HepG2 (cell line): ENCODE data around the gene PPP1R15B. TPM values are rescaled to one million over a fixed set of nuclear protein-coding genes. Genes with fewer than 3 reads are reported as not detected.

Experiments used
- ATAC-seq: fragments of 200-7000 bp; cut with Tn5 transposase; 3 replicates; pipeline ENCODE4 v1.9.1; 2020; ENCODE audit warnings: mild to moderate bottlenecking, moderate library complexity
- BruUV-seq: library from RNA; stranded (reverse); fragments of 400-500 nt; replicated peaks from 2 replicates; lab custom pipeline; 2021; lab: Mats Ljungman, UMichigan
- CTCF ChIA-PET: fragments of 300-600 bp; formaldehyde crosslinking; extraction: SDS; loops from one replicate; lab custom pipeline; 2021; ENCODE audit warnings: low total read pairs, inconsistent platforms, low intra/inter-chr PET ratio; lab: Yijun Ruan, JAX
- POLR2A ChIA-PET: fragments of 350-600 bp; sonication (Branson Sonifier 250); formaldehyde crosslinking; loops from one replicate; lab custom pipeline; 2020; ENCODE audit warnings: antibody characterized with exemption, inconsistent platforms; lab: Yijun Ruan, JAX
- DNase-seq: peaks from one replicate; pipeline ENCODE4 v3.0.0-alpha.2; 2015; ENCODE audit warnings: low spot score
- FAIRE-seq: peaks from 3 replicates; lab custom pipeline; 2011; peaks lifted over from hg19 to GRCh38; lab: Jason Lieb, UNC
- H2AFZ ChIP-seq: one replicate; pipeline ENCODE4 v1.6.1; 2011; ENCODE audit warnings: low read length, inconsistent platforms
- H3K27ac ChIP-seq: fragments of 300-600 bp; 3 replicates; pipeline ENCODE4 v1.8.0; 2011; ENCODE audit warnings: mixed run types, mild to moderate bottlenecking, mixed read lengths, low read length, inconsistent platforms; ENCODE audit not compliant: insufficient read depth; ENCODE audit errors: extremely low read length
- H3K27me3 ChIP-seq, 2 experiments: fragments of 200-600 bp in 1 of 2; 2 replicates in 1 of 2; 3 replicates in 1 of 2; pipeline versions ENCODE4 v1.6.0 to v1.8.0; 2011; ENCODE audit warnings: low read length in 2 of 2, mild to moderate bottlenecking in 2 of 2, moderate library complexity in 2 of 2, inconsistent platforms in 1 of 2; ENCODE audit not compliant: insufficient read depth in 2 of 2, control insufficient read depth in 1 of 2
- H3K36me3 ChIP-seq, 2 experiments: fragments of 200-600 bp in 1 of 2; replicated peaks in 1 of 2; 2 replicates in 1 of 2; 3 replicates in 1 of 2; pipeline versions ENCODE4 v1.5.1 to v1.8.0; 2011; ENCODE audit warnings: low read length in 2 of 2, inconsistent platforms in 1 of 2; ENCODE audit not compliant: insufficient read depth in 2 of 2, control insufficient read depth in 1 of 2
- H3K4me1 ChIP-seq: 2 replicates; pipeline ENCODE4 v1.5.1; 2012; ENCODE audit warnings: low read length, inconsistent platforms; ENCODE audit not compliant: insufficient read depth
- H3K4me2 ChIP-seq: 2 replicates; pipeline ENCODE4 v1.6.0; 2011; ENCODE audit warnings: low read depth, low read length, inconsistent platforms
- H3K4me3 ChIP-seq, 3 experiments: fragments of 200-600 bp in 1 of 3; sonication (generic), shearing (Covaris generic) in 1 of 3; replicated peaks in 1 of 3; 2 replicates each; pipeline ENCODE4 v1.5.1; 2011 to 2016; ENCODE audit warnings: low read length in 3 of 3, inconsistent platforms in 2 of 3, low read depth in 2 of 3, mild to moderate bottlenecking in 2 of 3, control low read depth in 1 of 3, mixed read lengths in 1 of 3; ENCODE audit not compliant: insufficient read depth in 1 of 3
- H3K79me2 ChIP-seq: one replicate; pipeline ENCODE4 v1.6.1; 2011; ENCODE audit warnings: low read length, inconsistent platforms; ENCODE audit not compliant: insufficient read depth
- H3K9ac ChIP-seq: 2 replicates; pipeline ENCODE4 v1.6.0; 2011; ENCODE audit warnings: mild to moderate bottlenecking, low read depth, low read length, inconsistent platforms; ENCODE audit not compliant: insufficient read depth
- H3K9me3 ChIP-seq: 2 replicates; pipeline ENCODE4 v1.5.1; 2012; ENCODE audit warnings: mild to moderate bottlenecking, low read length
- H4K20me1 ChIP-seq: 2 replicates; pipeline ENCODE4 v1.6.0; 2011; ENCODE audit warnings: inconsistent platforms, mild to moderate bottlenecking, low read length, moderate library complexity; ENCODE audit not compliant: insufficient read depth
- AGO2 ChIP-seq: fragments of 200-400 bp; formaldehyde crosslinking; optimal IDR thresholded peaks from 2 replicates; pipeline ENCODE3; 2017; ENCODE audit warnings: mild to moderate bottlenecking, low read depth, low read length, moderate library complexity
- CREB1 ChIP-seq, 2 experiments: fragments of 450-650 bp in 1 of 2; IDR thresholded peaks; 2 replicates each; pipeline ENCODE4 v1.6.1; 2016 to 2017; ENCODE audit warnings: control low read depth in 1 of 2, mild to moderate bottlenecking in 1 of 2, missing compliant biosample characterization in 1 of 2, missing genetic modification characterization in 1 of 2
- FOXA3 ChIP-seq: IDR thresholded peaks from 2 replicates; pipeline ENCODE4 v1.6.1; 2016; ENCODE audit warnings: missing genetic modification reagents, missing compliant biosample characterization
- IRF1 ChIP-seq: sonication (generic); formaldehyde crosslinking; IDR thresholded peaks from 2 replicates; pipeline ENCODE4 v1.4.0; 2020; ENCODE audit warnings: low read depth, mild to moderate bottlenecking, missing genetic modification reagents
- KAT8 ChIP-seq: IDR thresholded peaks from 2 replicates; pipeline ENCODE4 v1.6.1; 2016; ENCODE audit warnings: missing genetic modification reagents, missing compliant biosample characterization
- MIER2 ChIP-seq: IDR thresholded peaks from 2 replicates; pipeline ENCODE4 v1.6.1; 2016; ENCODE audit warnings: missing biosample characterization, missing genetic modification reagents
- XRCC5 ChIP-seq: fragments of 200-400 bp; formaldehyde crosslinking; optimal IDR thresholded peaks from 2 replicates; pipeline ENCODE3; 2017; ENCODE audit warnings: mild to moderate bottlenecking, low read length
- ZNF326 ChIP-seq: sonication (generic); formaldehyde crosslinking; IDR thresholded peaks from 2 replicates; pipeline ENCODE4 v1.4.0; 2020; ENCODE audit warnings: missing genetic modification reagents, borderline replicate concordance
- ZNF350 ChIP-seq: sonication (generic); formaldehyde crosslinking; IDR thresholded peaks from 2 replicates; pipeline ENCODE4 v1.4.0; 2020; ENCODE audit warnings: mild to moderate bottlenecking, low read depth, missing genetic modification reagents, borderline replicate concordance
- ZNF441 ChIP-seq: sonication (generic); formaldehyde crosslinking; IDR thresholded peaks from 2 replicates; pipeline ENCODE4 v1.7.0; 2021; ENCODE audit warnings: missing genetic modification reagents, borderline replicate concordance
- ZNF772 ChIP-seq: sonication (generic); formaldehyde crosslinking; IDR thresholded peaks from 2 replicates; pipeline ENCODE4 v1.5.0; 2020; ENCODE audit warnings: mild to moderate bottlenecking, missing genetic modification reagents
- ZNF788 ChIP-seq: sonication (generic); formaldehyde crosslinking; IDR thresholded peaks from 2 replicates; pipeline ENCODE4 v1.5.0; 2020; ENCODE audit warnings: mild to moderate bottlenecking, missing genetic modification reagents, borderline replicate concordance
- ZNF800 ChIP-seq: sonication (generic); formaldehyde crosslinking; IDR thresholded peaks from 2 replicates; pipeline ENCODE4 v1.4.0; 2020; ENCODE audit warnings: missing genetic modification reagents
- WGBS: methylation state at CpG from one replicate; pipeline ENCODE4 v1.1.6; 2017; ENCODE audit warnings: low lambda C conversion rate; 5-methylcytosine and 5-hydroxymethylcytosine counted together
- in situ Hi-C: cut with HindIII; loops from 2 replicates; pipeline ENCODE4 v1.10.0; 2017; ENCODE audit warnings: low pct_unique_long_range_greater_than_20kb; ENCODE audit not compliant: extremely low pct_ligation_motif_present
- intact Hi-C: fragments of 100-400 bp; cut with micrococcal nuclease; formaldehyde crosslinking; loops from one replicate; pipeline ENCODE4 v1.10.0; 2022; ENCODE audit not compliant: unreplicated experiment
- polyA plus RNA-seq, 8 experiments: library from polyadenylated mRNA; depleted of rRNA in 3 of 8; stranded (reverse) in 7 of 8; unstranded in 1 of 8; fragments of >200 nt; fragmentation: Illumina TruSeq in 4 of 8; extraction: Trizol in 4 of 8; gene quantifications; 2 replicates each; pipeline versions ENCODE4 v1.2.1 to v1.2.3, GENCODE V29; 2011 to 2016; ENCODE audit warnings: low read depth in 4 of 8, missing spikeins in 1 of 8, mixed read lengths in 1 of 8; ENCODE audit not compliant: insufficient read depth in 1 of 8
- total RNA-seq, 5 experiments: library from RNA; depleted of rRNA; stranded (reverse); fragments of >200 nt; fragmentation: Illumina TruSeq; extraction: Trizol; gene quantifications; 2 replicates each; pipeline ENCODE4 v1.2.3, GENCODE V29; 2016; ENCODE audit warnings: low read depth in 1 of 5
- TF ChIP-seq, protein P1 (sequence below): IDR thresholded peaks from 2 replicates; pipeline ENCODE4 v1.6.1; 2016; ENCODE audit warnings: low read depth

PPP1R15B gene
- total and polyA plus RNA-seq, 2 of the 13 experiments (the other 11 are each of a cell fraction or from before 2014, with no cell fraction given) = 13.4 to 23.8 TPM

DNA sequence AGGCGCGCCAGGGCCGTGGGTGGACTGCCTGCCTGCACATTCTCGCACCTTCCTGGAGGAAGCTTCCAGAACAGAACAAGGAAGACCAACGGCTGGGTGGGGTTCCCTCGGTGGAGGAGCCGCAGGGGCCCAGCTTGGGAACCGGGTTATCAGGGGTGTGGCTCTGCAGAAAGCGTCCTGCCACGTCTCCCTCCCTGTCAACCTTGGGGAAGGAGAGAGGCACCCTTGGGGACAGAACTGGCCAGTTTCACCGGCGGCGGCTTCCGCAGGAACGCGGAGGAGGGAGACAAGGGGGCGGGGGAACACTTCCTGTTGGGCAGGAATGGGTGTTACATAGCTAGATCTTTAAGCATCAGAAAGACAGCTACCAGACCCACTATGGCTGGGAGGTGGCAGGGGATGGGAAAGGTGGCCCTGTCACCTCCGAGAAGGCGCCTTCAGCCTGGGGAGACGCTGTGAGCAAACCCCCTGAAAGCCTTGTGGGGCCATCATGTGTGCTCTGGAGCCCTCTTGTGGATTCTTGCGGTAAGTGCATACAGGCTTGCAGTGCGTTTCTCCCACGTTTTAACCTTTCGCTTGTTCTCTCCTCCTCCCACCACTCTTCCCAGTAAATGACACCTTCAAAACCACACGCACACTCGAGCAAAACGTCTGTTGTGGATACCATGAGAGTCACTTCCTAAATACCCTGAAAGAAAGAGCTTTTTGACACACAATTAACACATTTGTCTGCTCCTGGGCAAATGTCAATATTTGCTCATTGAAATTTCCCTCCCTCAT, 48.1 kb downstream of the PPP1R15B start (continued):
- TF ChIP-seq XRCC5 (no peak), CREB1 (IDR thresholded peaks at IDR 0.05) (no peak), CREB1 (CRISPR knock-in tag; IDR thresholded peaks at IDR 0.05) (no peak), ZNF772 (CRISPR knock-in tag) (no peak), FOXA3 (CRISPR knock-in tag) (peak; percentile 20), MIER2 (CRISPR knock-in tag) (no peak), ZNF326 (CRISPR knock-in tag) (no peak), ZNF350 (CRISPR knock-in tag) (0 out of 2 replicates have a peak, but pooled peaks have one; percentile 35), ZNF441 (CRISPR knock-in tag) (no peak), KAT8 (0 out of 2 replicates have a peak, but pooled peaks have one; percentile 20)
- TF ChIP-seq, protein P1, sequence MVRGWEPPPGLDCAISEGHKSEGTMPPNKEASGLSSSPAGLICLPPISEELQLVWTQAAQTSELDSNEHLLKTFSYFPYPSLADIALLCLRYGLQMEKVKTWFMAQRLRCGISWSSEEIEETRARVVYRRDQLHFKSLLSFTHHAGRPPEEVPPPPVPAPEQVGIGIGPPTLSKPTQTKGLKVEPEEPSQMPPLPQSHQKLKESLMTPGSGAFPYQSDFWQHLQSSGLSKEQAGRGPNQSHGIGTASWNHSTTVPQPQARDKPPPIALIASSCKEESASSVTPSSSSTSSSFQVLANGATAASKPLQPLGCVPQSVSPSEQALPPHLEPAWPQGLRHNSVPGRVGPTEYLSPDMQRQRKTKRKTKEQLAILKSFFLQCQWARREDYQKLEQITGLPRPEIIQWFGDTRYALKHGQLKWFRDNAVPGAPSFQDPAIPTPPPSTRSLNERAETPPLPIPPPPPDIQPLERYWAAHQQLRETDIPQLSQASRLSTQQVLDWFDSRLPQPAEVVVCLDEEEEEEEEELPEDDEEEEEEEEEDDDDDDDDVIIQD = peak; percentile 34; the same call in 1 of the 2 replicates

DNA sequence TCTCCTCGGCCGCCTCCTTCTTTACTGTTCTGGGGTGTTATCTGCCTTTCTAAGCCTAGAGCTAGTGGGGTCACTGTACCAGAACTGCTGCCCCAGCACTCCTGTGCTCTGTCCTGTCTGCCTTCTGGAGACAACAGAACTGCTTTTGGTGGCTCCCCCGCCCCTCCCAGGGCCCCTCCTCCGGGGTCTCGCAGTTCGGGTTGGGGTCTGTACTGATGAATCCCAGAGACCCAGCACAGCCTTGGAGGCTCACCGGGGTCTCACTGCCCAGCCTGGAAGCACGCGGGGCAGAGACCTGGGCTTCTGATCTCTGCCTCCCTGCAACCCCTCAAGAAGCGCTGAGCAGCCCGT, 48.7 kb downstream of the PPP1R15B start:
- no peaks in the 10 kb centered on the region for H3K27me3 ChIP-seq
- H4K20me1 ChIP-seq = no peaks in the 10 kb centered on the region
- BruUV-seq = no TSS peak
- no peaks in the 10 kb centered on the region for H3K9me3 ChIP-seq
- no peaks in the 10 kb centered on the region for H3K79me2 ChIP-seq
- no peak for DNase-seq
- no peak overlapping the region for H3K27ac ChIP-seq
- H3K36me3 ChIP-seq = peaks cover 5 to 21% of the 10 kb centered on the region in 2 experiments; a peak in 3 of 5 replicates
- H3K4me3 ChIP-seq = no peak overlapping the region
- ATAC-seq = no peak
- ChIA-PET POLR2A (interaction anchor here (1.4 kb wide), 1 partner anchor 149 kb away, joined by 3 read pairs; the partner anchor contains the start of gene GOLT1A), CTCF (interaction anchor here (1.7 to 3.6 kb wide), 4 partner anchors 35 to 201 kb away, joined by 6 to 29 read pairs (median 20); partner anchors contain the start of gene GOLT1A)
- H2AFZ ChIP-seq = no peak overlapping the region
- H3K4me2 ChIP-seq = no peak overlapping the region
- no peak for FAIRE-seq
- peaks cover 20% of the 10 kb centered on the region for H3K4me1 ChIP-seq
- in situ Hi-C loops (loop anchor here (5.0 to 25.0 kb wide), 4 partner anchors 101 to 501 kb away; partner anchors contain the start of genes GOLT1A and SNRPE), intact Hi-C loops (loop anchor here (1.0 kb wide), 3 partner anchors 105 to 149 kb away; no protein-coding TSS in a partner anchor)
- H3K9ac ChIP-seq = peak overlapping the region; percentile 14; the same call in 1 of the 2 replicates
- WGBS = over 99% methylated on average over 5 of the region's 11 CpGs
- no peak for TF ChIP-seq IRF1 (CRISPR knock-in tag)
- TF ChIP-seq AGO2 = peak; percentile 34
- TF ChIP-seq ZNF788 (CRISPR knock-in tag) = no peak
- no peak for TF ChIP-seq ZNF800 (CRISPR knock-in tag)
